Osteocyte (in vitro differentiated cells): ENCODE results near the gene ANP32E. TPM values are rescaled to one million over a fixed set of nuclear protein-coding genes. Genes with fewer than 3 reads are reported as not detected.
A peak's percentile ranks its signal among the peaks of the same experiment; 100 is the strongest.
"Not testable (repeated sequence)": the region's sequence is repeated elsewhere in the genome, so short reads cannot be mapped to it uniquely, and the experiment has no call there.

Experiments used
- DNase-seq: peaks from one replicate; pipeline ENCODE4 v3.0.0; 2021; ENCODE audit warnings: mixed read lengths; ENCODE audit not compliant: unreplicated experiment; ENCODE audit errors: extremely low spot score
- H3K27ac Mint-ChIP-seq: one replicate; pipeline ENCODE4 v1.8.0; 2021; ENCODE audit warnings: mild to moderate bottlenecking, mixed read lengths; ENCODE audit not compliant: unreplicated experiment
- H3K27me3 Mint-ChIP-seq: one replicate; pipeline ENCODE4 v1.8.0; 2021; ENCODE audit warnings: mixed read lengths; ENCODE audit not compliant: unreplicated experiment
- H3K36me3 Mint-ChIP-seq: one replicate; pipeline ENCODE4 v1.8.0; 2021; ENCODE audit warnings: mixed read lengths; ENCODE audit not compliant: unreplicated experiment
- H3K4me1 Mint-ChIP-seq: one replicate; pipeline ENCODE4 v1.8.0; 2021; ENCODE audit warnings: mixed read lengths; ENCODE audit not compliant: unreplicated experiment
- H3K4me3 Mint-ChIP-seq: one replicate; pipeline ENCODE4 v1.8.0; 2021; ENCODE audit warnings: mild to moderate bottlenecking, moderate library complexity, mixed read lengths; ENCODE audit not compliant: unreplicated experiment
- H3K9me3 Mint-ChIP-seq: one replicate; pipeline ENCODE4 v1.8.0; 2021; ENCODE audit warnings: mixed read lengths; ENCODE audit not compliant: unreplicated experiment
- total RNA-seq: library from RNA; stranded (reverse); gene quantifications from 2 replicates; pipeline ENCODE4 v1.2.1, GENCODE V29; 2021
- TF ChIP-seq, protein P1 (sequence below): fragments of 200-600 bp; sonication (generic); IDR thresholded peaks from 2 replicates; pipeline ENCODE4 v1.5.0; 2021; ENCODE audit warnings: antibody characterized with exemption, mild to moderate bottlenecking, moderate library complexity

Gene ANP32E
- total RNA-seq, 1 donor from 2014 or later = 29.5 TPM

DNA sequence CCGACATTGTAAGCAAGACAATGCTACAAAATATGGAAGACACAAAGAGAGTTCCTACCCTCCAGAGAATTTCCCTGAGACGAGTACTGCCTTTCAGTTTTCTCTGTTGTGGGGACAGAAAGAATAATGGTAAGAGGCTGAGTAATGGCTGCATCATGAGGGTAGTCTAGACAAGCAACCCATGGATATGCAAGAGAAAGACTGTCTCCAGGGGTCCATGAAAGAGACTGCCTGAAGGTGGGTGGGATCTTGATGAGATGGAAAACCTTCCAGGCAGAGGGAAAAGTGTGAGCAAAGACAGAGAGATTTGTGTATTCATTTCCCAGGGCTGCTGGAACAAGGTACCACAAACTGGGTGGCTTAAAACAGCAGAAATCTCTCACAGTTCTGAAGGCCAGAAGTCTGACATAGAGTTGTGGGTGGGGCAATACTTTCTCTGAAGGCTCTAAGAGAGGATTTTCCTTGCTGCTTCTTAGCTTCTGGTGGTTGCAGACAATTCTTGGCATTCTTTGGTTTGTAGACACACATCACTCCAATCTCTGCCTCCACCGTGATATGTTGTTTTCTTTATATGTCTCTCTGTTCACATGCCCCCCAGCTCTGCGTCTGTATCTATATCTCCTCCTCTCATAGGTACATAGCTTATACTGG is 41.4 kb downstream of the ANP32E start:
- Mint-ChIP-seq H3K9me3 (no peaks in the 10 kb centered on the region), H3K4me3 (no peak overlapping the region), H3K4me1 (peaks cover 24% of the 10 kb centered on the region), H3K27ac (peak overlapping the region; percentile 80), H3K27me3 (no peaks in the 10 kb centered on the region), H3K36me3 (no peaks in the 10 kb centered on the region)
- TF ChIP-seq, protein P1, sequence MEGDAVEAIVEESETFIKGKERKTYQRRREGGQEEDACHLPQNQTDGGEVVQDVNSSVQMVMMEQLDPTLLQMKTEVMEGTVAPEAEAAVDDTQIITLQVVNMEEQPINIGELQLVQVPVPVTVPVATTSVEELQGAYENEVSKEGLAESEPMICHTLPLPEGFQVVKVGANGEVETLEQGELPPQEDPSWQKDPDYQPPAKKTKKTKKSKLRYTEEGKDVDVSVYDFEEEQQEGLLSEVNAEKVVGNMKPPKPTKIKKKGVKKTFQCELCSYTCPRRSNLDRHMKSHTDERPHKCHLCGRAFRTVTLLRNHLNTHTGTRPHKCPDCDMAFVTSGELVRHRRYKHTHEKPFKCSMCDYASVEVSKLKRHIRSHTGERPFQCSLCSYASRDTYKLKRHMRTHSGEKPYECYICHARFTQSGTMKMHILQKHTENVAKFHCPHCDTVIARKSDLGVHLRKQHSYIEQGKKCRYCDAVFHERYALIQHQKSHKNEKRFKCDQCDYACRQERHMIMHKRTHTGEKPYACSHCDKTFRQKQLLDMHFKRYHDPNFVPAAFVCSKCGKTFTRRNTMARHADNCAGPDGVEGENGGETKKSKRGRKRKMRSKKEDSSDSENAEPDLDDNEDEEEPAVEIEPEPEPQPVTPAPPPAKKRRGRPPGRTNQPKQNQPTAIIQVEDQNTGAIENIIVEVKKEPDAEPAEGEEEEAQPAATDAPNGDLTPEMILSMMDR = no peak
- no peak for DNase-seq

DNA sequence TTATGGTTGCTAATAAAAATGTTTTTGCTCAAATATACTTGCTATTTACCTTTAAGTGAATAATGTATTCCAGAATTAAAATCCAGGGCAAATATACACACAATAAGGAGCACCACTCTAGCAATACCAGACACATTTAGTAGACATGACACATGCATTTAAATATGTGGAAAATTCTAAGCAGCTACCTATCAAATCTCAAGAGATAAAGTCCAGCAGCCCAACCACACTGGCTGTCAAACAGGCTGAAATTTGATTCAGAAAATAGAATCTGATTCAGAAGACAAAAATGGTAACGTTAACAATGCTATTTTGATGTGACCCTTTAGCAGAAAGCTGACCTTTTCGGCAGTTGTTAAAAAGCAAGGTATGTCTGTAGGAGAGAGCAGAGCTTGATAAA is 43.9 kb downstream of the ANP32E start:
- H3K4me1 Mint-ChIP-seq = peaks cover 28% of the 10 kb centered on the region
- no peaks in the 10 kb centered on the region for H3K27me3 Mint-ChIP-seq
- TF ChIP-seq, protein P1 = no peak
- no peak overlapping the region for H3K4me3 Mint-ChIP-seq
- no peaks in the 10 kb centered on the region for H3K9me3 Mint-ChIP-seq
- H3K36me3 Mint-ChIP-seq = no peaks in the 10 kb centered on the region
- peak overlapping the region; percentile 64 for H3K27ac Mint-ChIP-seq
- no peak for DNase-seq

DNA sequence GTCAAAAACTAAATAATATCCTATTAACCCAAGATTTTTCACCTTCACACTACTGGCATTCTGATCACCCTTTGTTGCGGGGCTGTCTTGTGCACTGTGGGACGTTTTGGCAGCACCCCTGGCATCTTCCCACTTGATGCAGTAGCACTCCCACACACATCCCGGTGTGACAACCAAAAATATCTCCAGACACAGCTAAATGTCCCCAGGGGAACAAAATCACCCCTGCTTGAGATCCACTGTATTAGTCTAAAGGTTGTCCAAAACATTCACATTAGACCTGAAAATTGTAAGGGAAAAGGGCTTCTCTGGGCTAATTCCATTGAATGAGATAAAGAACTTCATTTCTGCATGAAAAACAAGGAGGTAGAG is 48.4 kb downstream of the ANP32E start:
- peaks cover 21% of the 10 kb centered on the region for H3K4me1 Mint-ChIP-seq
- H3K9me3 Mint-ChIP-seq = no peaks in the 10 kb centered on the region
- H3K27me3 Mint-ChIP-seq = no peaks in the 10 kb centered on the region
- TF ChIP-seq, protein P1 = peak; percentile 33
- no peaks in the 10 kb centered on the region for H3K36me3 Mint-ChIP-seq
- no peak overlapping the region for H3K4me3 Mint-ChIP-seq
- DNase-seq = no peak
- H3K27ac Mint-ChIP-seq = no peak overlapping the region

DNA sequence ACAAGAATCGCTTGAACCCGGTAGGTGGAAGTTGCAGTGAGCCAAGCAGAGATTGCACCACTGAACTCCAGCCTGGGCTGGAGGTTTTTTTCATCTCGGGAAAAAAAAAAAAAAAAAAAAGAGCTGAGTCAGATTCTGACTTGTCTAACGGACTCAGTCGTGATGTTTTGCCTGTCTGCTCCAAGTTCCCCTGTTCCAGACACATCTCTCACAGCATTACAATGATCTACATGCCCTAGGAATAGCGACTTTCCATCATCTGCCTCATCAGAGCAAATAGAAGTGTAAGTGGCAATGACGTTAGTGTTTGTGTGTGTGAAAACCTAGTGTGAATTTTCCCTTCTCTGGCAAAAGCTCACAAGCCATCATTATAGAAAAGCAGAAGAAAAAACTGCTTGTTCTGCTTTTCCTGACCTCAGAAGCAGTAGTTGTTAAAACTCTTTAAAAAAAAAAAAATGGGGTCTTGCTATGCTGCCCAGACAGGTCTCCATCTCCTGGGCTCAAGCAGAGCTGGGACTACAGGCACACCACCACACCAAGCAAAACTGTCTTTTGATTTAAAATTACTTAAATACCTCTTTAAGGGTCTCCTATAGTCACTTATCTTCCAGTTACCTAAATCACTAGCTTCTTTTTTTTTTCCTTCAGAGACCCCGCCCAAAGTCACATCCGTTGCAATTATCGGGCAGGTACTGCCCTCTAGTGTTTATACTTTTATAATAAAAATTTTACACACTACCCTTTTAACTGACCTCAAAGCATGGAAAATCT is 48.9 kb downstream of the ANP32E start:
- no peaks in the 10 kb centered on the region for H3K27me3 Mint-ChIP-seq
- H3K4me1 Mint-ChIP-seq = peaks cover 15% of the 10 kb centered on the region
- H3K4me3 Mint-ChIP-seq = no peak overlapping the region
- no peak for DNase-seq
- TF ChIP-seq, protein P1 = peak; percentile 71
- peak overlapping the region; percentile 69 for H3K27ac Mint-ChIP-seq
- no peaks in the 10 kb centered on the region for H3K9me3 Mint-ChIP-seq
- no peaks in the 10 kb centered on the region for H3K36me3 Mint-ChIP-seq

DNA sequence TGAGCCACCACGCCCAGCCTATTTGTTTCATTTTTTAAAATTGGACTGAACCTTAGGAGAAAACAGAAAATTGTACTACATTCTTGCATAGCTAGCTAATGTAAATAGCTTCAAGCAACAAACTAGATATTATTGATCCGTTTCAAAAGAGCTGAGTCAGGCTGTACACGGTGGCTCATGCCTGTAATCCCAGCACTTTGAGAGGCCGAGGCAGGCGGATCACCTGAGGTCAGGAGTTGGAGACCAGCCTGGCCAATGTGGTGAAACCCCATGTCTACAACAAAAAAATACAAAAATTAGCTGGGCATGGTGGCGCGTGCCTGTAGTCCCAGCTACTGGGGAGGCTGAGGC is 49.5 kb downstream of the ANP32E start:
- H3K27me3 Mint-ChIP-seq, H3K9me3 Mint-ChIP-seq, H3K36me3 Mint-ChIP-seq, H3K4me3 Mint-ChIP-seq, DNase-seq: not testable (repeated sequence)
- peak overlapping the region; percentile 69 for H3K27ac Mint-ChIP-seq
- H3K4me1 Mint-ChIP-seq = peaks cover 12% of the 10 kb centered on the region
